DMS 273 (cell line): Measurements from ENCODE around the gene ZNF568.

ENCODE experiments used
- DNase-seq: peaks from one replicate; lab custom pipeline; 2025; ENCODE audit not compliant: unreplicated experiment; lab: John Stamatoyannopoulos, UW

The ZNF568 gene

DNA sequence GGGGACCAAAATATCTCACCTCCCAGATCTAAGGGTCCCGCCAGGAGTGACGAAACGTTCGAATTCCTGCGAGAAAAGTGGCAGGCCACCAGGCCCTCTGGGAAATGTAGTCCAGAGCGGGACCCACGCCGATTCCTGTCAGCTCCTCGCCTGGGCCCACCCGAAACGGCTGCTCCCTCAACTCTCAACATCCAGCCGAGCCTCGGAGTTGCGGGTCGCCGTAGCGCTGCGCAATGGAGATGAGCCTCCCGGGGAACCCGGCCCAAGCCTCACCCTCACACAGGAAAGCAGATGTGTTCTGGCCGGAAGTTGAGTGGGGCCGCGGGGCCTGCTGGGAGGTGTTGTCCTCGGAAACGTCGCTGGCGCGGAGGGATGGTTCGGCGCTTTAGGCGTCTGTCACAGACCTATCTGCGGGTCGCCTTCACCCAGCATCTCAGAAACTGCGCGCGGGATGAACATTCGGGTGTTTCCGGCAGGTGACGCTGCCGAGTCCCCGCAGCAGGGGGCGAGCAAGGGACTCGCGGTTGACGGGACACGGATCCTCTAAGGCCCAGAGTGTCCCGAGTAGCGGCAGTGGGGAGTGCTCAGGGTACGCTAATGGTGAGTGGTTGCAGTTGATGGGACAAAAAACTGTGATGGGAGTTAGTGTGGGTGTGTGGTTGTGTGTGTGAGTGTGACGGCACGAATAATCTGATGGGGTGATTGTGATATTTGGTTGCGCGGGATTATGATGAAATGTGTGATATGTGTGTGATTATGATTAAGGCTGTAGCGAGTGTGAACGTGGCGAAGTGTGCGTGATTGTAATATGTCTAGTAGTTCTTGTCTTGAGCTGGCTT lies at the start of gene ZNF568, which contains the start of gene ZNF829:
Gene ZNF568 (plus strand): TSS at position 341 of the 839 bp plus-strand sequence. CDS start 6,439 bp downstream, outside the sequence.
Gene ZNF829 (minus strand): TSS at position 300 of the 839 bp plus-strand sequence. CDS start 1,124 bp downstream, outside the sequence.
- peak; percentile 96 for DNase-seq

DNA sequence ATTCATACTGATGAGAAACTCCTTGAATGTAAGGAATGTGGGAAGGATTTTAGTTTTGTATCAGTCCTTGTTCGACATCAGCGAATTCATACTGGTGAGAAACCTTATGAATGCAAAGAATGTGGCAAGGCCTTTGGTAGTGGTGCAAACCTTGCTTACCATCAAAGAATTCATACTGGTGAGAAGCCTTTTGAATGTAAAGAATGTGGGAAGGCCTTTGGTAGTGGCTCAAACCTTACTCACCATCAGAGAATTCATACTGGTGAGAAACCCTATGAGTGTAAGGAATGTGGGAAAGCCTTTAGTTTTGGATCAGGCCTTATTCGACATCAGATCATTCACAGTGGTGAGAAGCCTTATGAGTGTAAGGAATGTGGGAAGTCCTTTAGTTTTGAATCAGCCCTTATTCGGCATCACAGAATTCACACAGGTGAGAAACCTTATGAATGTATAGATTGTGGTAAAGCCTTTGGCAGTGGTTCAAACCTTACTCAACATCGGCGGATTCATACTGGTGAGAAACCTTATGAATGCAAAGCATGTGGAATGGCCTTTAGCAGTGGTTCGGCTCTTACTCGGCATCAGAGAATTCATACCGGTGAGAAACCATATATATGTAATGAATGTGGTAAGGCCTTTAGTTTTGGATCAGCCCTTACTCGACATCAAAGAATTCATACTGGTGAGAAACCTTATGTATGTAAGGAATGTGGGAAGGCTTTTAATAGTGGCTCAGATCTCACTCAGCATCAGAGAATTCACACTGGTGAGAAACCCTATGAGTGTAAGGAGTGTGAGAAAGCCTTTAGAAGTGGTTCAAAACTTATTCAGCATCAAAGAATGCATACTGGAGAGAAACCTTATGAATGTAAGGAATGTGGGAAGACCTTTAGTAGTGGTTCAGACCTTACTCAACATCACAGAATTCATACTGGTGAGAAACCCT lies 38.9 kb upstream of the ZNF568 start:
- DNase-seq: no peak

DNA sequence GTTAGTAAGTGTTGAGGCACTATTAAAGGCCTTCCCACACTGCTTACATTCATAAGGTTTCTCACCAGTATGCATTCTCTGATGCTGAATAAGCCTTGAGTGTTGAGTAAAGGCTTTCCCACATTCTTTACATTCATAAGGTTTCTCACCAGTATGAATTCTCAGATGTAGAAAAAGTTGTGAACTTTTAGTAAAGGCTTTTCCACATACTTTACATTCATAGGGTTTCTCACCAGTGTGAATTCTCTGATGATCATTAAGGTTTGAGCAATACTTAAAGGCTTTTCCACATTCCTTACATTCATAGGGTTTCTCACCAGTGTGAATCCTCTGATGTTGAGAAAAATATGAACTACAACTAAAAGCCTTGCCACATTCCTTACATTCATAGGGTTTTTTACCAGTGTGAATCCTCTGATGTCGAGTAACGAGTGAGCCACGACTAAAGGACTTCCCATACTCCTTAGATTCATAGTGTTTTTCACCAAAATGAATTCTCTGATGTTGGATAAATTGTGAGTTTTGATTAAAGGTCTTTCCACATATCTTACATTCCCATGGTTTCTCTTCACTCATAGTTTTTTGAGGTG lies 24.3 kb upstream of the ZNF568 start:
- no peak for DNase-seq

DNA sequence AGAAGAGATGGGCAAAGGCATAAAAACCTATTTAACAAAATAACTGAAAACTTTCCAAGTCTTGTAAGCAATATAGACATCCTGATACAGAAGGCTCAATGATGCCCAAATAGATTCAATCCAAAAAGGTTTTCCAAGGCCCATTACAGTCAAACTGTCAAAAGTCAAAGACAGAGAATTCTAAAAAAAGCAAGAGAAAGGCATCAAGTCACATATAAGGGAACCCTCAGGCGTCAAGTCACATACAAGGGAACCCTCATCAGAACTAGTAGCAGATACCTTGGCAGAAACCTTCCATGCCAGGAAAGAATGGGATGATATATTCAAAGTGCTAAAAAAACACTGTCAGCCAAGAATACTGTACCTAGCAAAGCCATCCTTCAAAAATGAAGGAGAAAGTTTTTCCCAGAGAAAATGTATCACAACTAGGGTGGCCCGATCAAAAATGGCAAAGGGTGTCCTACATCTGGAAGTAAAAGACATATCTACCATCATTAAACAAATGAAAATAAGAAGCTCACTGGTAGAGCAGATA lies 21.2 kb upstream of the ZNF568 start:
- DNase-seq: no peak

DNA sequence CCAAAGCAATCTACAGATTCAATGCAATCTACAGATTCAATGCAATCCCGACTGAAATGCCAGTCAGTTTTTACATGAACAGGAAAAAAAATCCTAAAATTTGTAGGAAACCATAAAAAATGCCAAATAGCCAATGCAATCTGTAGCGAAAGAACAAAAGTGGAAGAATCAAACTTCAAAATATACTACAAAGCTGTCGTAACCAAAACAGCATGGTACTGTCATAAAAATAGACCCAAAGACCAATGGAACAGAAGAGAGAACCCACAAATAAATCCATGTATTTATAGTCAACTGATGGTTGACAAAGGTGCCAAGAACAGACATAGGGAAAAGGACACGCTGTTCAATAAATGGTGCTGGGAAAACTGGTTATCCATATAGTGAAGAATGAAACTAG lies 17.7 kb upstream of the ZNF568 start:
- no peak for DNase-seq

DNA sequence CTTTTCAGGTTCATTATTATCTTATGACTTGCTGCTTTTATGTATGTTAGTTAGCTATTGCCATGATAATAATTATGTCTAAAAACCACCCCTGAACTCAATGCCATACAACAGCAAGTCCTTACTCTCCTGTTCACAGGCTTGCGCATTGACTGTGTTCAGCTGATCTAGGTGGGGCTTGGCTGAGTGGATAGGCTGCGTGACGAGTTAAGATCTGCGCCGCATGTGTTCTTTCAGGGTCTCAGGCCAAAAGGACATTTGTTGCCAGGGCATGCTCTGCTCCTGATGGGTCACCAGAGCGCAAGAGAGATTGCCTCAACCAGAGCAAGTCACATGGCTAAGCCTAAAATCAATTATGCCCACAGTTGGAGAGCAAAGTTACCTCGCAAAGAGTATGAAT lies 859 bp downstream of the ZNF568 start:
- peak; percentile 41 for DNase-seq

DNA sequence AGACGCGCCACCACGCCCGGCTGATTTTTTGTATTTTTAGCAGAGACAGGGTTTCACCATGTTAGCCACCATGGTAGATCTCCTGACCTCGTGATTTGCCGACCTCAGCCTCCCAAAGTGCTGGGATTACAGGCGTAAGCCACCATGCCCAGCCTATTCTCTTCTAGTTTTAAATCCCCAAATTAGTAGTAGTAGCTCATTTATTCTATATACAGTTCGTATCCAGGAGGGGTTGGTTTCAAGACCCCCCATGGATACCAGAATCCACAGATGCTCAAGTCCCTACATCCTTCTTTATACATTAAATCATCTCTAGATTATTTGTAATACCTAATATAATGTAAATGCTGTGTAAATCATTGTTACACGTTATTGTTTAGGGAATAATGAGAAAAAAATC lies 2.0 kb downstream of the ZNF568 start:
- DNase-seq: no peak

DNA sequence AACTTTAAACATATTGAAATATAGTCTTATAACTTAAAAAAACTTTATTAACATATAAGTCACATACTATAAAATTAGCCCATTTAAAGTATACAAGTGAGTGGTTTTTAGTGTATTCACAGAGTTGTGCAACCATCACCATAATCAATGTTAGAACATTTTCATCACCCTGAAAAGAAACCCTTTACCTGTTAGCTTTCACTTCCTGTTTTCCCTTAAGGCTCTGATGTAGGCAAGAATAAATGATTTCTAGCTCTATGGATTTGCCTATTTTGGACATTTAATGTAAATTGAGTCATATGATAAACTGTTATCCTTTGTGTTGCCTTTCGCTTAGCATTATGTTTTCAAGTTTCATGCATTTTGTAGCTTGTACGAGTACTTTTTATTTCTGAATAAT lies 15.6 kb downstream of the ZNF568 start:
- no peak for DNase-seq

DNA sequence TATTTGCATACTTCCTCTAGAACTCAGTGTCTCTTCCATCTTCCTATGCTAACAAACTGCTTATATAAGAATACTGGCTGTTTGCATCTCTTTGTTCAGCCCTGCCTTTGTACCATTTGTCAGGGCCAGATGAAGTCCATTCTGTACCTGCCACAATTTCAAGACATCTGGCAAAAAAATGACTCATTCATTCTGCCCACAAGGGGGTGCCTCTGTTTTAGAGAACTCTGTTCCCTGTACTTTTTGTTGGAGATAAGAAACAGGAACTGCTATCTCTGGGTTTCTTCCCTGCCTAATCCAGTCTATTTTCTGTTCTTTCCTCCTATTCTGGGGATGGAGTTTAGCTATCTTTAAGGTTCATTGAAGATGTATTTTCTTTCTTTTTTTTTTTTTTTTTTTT lies 23.0 kb downstream of the ZNF568 start:
- DNase-seq: peak; percentile 46

DNA sequence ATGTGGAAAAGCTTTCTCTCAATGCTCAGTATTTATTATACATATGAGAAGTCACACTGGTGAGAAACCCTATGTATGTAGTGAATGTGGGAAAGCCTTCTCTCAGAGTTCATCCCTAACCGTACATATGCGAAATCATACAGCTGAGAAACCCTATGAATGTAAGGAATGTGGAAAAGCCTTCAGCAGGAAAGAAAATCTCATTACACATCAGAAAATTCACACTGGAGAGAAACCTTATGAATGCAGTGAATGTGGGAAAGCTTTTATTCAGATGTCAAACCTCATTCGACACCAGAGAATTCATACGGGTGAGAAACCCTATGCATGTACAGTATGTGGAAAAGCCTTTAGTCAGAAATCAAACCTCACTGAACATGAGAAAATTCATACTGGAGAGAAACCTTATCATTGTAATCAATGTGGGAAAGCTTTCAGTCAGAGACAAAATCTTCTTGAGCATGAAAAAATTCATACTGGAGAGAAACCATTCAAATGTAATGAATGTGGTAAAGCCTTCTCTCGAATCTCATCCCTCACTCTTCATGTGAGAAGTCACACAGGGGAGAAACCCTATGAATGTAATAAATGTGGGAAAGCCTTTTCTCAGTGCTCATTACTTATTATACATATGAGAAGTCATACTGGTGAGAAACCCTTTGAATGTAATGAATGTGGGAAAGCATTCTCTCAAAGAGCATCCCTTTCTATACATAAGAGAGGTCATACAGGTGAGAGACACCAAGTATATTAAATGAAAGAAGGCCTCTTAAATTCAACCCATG lies 34.4 kb downstream of the ZNF568 start:
- no peak for DNase-seq

DNA sequence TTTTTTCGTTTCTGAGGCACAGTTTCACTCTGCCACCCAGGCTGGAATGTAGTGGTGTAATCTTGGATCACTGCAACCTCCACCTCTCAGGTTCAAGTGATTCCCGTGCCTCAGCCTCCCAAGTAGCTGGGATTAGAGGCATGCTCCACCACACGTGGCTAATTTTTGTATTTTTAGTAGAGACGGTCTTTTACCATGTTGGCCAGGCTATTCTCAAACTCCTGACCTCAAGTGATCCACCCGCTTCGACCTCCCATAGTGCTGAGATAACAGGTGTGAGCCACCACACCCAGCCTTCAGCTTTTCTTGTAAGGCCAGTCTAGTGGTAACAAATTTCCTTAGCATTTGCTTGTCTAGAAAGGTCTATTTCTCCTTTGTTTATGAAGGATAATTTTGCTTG lies 46.2 kb downstream of the ZNF568 start:
- DNase-seq: no peak

DNA sequence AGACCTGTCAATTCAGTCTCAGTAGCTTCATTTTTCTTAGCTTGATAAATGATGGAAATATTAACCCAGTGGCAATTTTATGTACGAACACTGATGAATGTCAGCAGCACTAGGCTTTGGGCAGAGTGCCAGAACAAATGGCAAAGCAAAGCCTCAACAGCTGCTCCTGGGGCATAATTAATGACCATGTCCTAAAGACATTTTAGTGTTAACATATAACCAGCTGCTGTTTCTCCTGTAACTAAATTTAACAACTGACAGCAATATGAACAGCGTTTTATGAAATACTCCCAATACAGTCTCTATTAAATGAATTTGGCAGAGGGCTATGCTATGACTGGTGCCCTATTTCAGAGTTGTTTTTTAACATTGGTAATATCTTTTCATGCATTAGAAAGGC lies 47.1 kb downstream of the ZNF568 start:
- DNase-seq: peak; percentile 96

DNA sequence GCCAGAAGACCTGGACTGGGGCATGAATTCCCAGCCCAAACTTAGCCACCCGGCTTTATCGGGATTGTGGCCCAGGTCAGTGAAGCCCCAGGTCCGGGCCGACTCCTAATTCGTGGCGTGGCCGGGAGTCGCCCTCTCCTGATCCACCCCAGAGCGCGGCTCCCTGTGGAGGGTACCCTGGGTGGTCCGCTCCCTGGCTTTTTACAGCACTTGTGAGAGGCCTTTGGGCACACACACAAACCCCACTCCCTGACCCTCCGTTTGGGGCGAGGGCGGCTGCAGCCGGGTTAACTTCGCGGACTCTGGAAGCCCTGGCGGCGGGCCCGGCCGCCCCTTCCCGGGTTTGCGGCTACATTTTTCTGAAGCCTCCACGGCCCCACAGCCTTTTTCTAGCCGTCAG lies 56.4 kb downstream of the ZNF568 start:
- DNase-seq: peak; percentile 65

DNA sequence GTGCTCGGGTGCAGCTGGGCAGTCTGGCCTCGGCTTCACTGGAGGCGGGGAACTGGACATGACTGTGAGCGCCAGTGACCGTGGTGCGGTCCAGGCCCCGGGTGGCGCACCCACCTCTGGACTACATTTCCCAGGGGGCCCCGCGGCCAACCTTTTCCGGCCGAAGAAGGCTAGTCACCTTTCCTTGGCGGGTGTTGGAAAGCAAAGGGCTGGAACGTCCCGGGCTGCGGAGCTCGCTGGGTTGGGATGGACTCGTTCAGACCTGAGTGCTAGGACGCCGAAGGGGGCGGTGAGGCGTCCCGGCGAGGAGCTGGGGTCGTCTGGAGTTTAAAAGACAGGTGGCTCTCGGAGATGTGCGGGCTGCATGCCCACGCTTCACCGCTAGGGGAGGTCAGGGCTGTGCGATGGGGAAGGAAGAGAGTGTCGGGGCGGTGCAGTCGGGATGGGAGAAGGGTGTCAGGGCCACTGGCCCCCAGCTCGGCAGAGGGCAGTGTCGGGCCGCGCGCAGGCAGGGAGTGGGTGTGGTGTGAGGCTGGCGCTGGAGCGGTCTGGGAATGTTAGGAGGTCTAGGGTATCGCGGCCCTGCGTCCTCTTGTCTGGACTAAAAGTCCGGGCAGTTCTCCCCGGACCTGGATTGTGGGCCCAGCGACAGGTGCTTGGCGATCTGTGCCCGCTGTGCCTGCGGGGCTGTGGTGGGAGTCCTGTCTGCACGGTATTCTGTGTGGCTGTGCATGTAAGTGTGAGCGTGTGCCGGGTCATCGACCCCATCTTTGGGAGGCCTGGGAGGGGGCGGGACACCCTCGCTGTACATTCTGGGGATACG lies 57.1 kb downstream of the ZNF568 start:
- peak; percentile 95 for DNase-seq

DNA sequence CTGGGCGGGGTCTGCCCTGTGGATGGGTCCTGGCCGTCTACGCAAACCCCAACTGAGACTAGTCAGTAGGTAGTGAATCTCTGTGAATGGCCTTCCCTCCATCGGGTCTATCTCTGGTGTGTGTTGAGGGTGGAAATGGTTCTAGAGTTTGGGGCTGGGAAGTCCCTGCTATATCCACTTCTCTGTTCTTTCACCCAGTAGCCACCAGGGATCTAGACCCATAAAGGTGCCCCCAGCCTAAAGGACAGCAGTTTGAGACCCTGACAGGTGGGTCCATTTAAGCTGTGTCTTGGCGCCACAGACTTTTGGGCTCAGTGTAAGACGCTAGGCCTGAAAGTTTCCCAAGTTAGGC lies 57.7 kb downstream of the ZNF568 start:
- DNase-seq: no peak

DNA sequence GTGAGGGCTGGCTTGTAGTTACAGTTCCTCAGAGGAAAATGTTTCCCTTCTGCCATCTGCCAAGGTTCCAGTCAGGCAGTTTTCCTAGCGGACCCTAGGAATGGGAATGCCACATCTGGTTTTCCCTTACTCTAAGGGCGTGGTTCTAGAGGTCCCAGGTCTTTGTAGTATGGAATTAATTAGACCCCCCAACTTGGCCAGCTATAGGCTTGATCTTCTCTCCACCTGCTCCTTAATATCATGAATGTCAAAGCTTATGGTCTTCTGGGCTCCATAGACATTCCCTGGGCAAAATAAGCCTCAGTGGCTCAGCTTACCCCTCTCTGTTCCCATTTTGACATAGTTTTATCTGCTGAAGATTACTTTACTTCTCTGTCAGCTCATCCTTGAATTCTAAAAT lies 70.0 kb downstream of the ZNF568 start:
- DNase-seq: no peak

DNA sequence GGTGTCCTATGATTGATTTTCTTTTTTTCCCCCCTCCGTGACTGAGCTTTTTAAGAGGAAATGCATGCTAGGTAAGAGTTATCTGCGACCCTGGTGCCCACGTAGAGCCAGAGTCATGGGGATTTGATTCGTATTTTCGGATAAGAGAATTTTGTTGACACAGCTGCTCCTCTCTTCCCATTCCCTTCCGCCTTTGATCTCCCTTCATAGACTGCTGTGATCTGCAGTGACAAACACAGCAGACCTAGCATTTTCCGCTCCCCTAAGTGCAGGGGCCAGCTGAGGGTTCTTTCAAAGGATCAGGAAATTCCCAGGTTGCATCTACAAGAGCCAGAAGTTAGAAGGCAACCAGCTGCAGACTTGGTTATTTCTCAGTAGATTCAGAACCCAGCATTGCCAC lies 70.5 kb downstream of the ZNF568 start:
- DNase-seq: no peak

DNA sequence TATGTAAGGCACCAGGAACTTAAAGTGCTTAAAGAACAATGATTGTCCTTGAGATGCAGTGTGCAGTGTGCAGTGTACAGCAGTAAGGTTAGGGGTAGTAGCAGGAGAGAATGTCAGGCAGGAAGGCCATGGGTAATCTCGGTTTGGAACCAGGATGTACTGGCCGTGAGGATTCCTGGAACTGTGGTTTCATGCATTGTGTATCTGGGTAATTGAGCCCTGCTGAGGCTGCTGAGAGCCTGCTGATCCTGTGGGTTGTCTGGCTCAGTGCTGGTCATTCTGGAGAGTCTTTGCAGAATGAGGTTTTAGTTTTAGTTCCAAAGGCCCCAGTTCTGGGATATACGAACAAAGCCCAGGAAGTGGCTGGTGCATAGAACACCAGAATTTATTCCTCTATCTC lies 71.0 kb downstream of the ZNF568 start:
- no peak for DNase-seq

DNA sequence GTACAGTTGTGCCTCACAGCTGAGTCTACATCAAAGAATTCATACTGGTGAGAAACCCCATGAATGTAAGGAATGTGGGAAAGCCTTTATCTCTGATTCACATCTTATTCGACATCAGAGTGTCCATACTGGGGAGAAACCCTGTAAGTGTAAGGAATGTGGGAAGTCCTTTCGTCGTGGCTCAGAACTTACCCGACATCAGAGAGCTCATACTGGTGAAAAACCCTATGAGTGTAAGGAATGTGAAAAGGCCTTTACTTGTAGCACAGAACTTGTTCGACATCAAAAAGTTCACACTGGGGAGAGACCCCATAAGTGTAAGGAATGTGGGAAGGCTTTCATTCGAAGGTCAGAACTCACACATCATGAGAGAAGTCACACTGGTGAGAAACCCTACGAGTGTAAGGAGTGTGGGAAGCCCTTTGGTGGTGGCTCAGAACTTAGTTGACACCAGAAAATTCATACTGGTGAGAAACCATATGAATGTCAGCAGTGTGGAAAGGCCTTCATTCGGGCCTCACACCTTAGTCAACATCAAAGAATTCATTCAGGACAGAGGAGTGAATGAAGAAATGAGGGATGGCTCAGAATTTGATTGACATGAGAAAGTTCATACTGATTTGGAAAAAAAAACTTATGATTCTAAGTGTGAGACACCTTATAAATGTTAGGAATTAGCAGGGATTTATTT lies 81.2 kb downstream of the ZNF568 start:
- no peak for DNase-seq
